H1 (cell line): ENCODE measurements around the gene SYNGR4.

ENCODE experiments used
- MAFK ChIP-seq: IDR thresholded peaks from 2 replicates; pipeline ENCODE4 v1.6.1; 2012; ENCODE audit warnings: low read depth, mild to moderate bottlenecking, improper control_type of control experiment, low read length
- ZNF274 ChIP-seq: IDR thresholded peaks from 2 replicates; pipeline ENCODE4 v1.7.0; 2012; ENCODE audit warnings: low read length, borderline replicate concordance; ENCODE audit errors: extremely low read depth

DNA sequence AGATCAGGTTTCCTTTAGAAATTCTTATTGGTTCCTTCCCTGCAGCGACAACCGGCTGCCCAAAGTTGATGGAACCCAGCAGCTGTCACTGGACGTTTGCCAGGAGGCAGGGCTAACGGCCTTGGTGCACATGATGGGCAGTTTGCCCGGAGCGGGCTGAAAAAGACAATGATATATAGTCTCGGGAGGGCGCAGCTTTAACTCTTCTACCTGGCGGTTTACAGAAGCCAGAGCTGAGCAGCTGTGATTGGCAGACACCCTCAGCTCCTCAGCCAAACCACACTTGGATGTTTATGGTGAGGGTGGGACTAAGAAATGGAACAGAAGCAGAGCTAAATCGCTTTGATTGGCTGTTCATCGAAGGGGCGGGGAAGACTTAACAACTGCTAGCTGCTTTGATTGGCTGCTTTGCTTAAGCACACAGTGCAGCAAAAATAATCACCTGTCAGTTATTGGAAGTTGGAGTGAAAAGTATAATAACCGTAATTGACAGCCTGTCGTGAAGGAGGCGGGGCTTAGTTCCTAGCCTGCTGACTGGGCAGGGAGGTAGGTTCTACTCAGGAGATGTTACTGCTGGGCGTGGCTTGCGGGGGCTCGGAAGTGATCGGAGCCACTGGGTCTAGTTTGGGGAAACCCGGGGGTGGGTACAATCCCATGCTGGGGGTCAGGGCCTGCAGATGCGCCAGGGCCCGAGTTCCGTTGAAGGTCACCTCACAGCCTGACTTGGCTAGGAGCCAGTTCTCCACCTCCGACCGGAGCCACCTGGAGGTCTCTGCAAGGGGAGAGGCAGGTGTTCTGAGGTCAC, 31.3 kb upstream of the SYNGR4 start:
- TF ChIP-seq MAFK (no peak), ZNF274 (no peak)
